NCI-H1694 treated with DMSO at 0.1 percent for 48 hours (cell line): ENCODE data around the gene F11R.
"Not testable (repeated sequence)": the region's sequence is repeated elsewhere in the genome, so short reads cannot be mapped to it uniquely, and the experiment has no call there.

ENCODE experiments used
- DNase-seq: peaks from one replicate; lab custom pipeline; 2025; lab: John Stamatoyannopoulos, UW

F11R gene

DNA sequence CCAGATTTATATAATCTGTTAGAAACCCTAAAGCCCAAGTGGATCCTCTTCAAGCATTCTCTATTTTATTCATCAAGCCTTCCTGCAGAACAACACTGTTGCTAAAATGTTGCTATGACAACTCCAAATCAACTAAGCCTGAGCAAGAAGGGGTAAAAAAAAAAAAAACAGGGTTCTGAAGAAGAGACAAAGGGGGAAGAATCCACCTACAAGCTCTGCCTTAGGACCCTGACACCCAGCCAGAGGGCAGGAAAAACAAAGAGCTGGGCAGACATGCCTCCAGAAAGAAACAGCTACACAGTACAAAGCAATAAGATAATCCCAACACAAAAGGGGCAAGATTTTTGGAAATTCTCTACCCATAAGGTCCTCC lies 23.6 kb upstream of the F11R start:
- DNase-seq, result no peak

DNA sequence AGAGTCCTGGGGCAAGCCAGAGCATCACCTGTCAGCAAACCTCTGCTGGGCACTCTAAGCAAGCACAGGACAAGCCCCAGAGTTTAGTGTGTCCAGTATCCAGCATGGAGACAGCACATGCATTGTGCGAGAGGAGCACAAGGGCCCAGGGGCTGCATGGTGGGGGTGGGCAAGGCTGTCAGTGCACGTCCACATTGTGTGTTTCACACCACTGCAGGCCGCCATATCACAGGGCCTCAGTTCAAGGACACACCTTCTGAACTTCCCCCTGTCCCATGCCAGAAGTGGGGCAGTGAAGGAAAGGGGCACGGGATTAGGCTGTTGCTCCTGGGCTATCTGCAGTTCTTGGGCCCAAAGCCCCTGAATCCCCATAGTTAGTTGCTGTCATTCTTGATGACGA lies 18.6 kb upstream of the F11R start:
- DNase-seq, result no peak

DNA sequence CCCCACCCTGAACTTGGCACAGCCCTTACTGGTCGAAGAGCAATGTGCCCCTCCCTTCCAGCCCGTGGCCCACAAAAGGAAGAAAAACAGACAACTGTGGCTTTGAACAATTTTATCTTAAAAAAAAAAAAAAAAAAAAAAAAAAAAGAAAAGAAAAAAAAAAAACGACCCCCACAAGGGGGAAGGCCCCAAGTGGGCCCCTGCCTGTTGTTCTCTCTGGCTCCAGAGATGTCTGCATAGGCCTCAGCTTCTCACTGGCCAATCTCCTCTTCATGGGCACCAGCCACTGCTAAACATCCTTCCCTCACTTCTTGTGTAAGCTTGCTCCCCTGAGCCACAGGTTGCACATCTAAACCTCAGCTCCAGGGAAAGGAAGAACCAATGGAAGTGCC lies 18.2 kb upstream of the F11R start:
- DNase-seq, result no peak

DNA sequence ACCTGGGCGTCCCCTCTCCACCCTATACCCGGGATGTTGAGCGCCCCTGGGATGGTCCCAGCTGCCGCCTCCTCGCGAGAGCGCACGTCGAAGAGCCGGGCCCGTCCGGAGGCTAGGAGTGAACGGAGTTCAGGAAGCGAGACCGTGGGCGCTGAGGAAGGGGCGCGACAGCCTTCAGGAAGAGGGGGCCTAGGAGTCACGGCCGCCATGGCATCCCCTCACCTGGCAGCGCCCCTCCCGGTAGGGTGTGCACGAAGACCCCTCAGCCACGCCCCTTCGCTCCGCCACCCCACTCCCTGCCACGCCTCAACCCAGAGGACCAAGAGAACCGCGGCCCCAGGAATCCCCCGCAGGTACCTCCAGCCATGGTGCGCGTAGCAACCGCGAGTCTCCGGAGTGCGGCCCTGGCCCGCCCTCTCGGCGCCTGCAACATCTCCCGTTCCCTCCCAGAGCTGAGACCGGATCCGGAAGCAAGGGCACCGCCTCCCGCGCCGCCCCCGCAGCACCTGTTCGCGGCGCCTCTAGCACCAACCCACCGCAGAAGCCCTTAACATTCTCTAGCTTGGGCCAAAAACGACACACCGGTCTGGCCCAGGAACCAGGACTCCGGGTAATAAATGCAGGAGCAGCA lies 17.7 kb upstream of the F11R start, which contains the start of gene TSTD1:
TSTD1 (minus strand) TSS at position 442 of the 631 bp plus-strand sequence; CDS start at position 367, 75 bp downstream.
- DNase-seq, result no peak

DNA sequence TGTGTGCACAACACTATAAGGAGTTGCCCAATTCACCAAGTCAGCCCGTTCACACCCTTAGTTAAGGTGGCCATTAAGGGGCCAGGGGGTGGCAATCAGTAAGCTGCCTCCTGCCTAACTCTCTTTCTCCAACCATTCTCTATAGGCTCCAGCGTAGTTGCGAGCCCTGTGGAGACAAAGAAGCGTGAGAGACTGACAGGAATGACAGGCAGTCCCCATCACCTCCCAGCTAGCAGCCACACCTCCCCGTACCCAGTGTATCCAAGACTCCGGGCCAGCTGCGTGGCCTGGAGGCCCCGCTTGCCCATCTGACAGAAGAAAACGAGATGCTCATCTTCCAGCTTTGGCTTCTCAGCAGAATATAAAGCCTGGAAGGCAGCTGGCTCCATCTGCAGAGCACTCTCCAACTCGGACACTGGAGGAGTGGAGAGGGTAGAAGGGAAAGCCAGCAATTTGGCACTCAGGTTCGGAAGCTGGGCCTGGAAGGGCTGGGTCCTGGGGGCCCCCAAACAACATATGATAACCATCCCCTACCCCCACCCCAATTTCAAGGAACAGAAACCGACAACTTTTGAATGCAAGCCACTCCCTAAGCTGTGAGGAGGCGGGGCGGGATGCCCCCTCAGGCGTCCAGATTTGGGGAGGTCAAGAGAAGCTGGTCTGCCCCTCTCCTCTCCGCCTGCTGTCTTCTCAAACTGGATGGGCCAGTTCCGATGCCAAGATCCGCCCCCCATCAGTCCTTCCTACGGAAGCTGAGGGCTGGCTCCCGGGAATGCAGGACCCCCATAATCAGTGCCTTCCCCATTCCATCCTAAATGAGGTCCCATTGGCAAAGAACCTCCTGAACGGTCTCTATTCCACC lies 16.9 kb upstream of the F11R start:
- DNase-seq, result no peak

DNA sequence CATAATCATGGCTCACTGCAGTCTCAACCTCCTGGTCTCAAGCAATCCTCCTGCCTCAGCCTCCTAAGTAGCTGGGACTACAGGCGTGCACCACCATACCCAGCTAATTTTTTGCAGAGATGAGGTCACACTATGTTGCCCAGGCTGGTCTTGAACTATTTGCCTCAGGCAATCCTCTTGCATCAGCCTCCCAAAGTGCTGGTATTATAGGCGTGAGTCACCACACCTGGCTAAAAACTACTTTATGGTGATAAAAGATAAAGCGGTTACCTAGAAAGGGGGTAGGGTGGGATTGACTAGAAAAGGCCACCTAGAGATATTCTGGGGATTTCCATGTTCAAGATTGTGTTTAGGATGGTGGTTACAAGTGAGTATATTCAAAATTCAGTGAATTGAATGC lies 12.8 kb upstream of the F11R start:
- DNase-seq, result no peak

DNA sequence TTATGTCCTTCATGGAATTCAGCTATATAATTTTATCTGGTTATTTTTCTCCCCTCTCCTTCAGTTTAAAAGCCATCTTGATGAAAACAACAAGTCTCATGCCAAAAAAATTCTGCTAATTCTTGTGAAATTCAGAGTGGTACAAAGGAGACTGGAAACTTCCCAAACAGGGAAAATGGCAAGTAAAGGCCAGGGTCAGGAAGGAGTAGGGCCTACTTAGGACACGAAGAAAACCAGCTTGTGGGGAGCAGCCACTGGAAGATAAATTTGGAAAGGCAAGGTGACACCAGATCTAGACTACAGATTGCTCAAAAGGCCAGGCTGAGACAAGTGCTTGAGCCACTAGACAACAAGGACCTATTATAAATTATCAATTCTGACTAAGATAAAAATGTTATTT lies 11.5 kb upstream of the F11R start:
- no peak for DNase-seq

DNA sequence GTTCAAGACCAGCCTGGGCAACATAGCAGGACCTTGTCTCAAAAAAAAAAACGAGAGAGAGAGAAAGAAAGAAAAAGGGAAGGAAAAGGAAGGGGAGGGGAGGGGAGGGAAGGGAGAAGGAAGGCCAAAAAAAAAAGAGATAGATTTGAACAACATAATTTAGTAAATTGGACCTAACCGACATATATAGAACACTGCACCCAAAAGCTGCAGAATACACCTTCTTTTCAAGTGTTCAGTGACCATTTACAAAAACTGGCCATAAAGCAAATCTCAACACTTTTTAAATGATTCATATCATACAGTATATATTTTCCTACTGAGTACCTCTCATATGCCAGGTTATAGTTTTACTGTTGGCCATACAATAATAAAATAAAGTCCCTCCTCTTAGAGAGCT lies 10.9 kb upstream of the F11R start:
- DNase-seq, result no peak

DNA sequence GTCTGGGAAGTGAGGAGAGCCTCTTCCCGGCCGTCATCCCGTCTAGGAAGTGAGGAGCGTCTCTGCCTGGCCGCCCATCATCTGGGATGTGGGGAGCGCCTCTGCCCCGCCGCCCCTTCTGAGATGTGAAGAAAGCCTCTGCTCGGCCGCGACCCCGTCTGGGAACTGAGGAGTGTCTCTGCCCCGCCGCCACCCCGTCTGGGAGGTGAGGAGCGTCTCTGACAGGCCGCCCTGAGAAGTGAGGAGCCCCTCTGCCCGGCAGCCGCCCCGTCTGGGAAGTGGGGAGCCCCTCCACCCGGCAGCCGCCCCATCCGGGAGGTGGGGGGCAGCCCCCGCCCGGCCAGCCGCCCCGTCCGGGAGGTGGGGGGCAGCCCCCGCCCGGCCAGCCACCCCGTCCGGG lies 8.5 kb upstream of the F11R start:
- DNase-seq, result not testable (repeated sequence)

DNA sequence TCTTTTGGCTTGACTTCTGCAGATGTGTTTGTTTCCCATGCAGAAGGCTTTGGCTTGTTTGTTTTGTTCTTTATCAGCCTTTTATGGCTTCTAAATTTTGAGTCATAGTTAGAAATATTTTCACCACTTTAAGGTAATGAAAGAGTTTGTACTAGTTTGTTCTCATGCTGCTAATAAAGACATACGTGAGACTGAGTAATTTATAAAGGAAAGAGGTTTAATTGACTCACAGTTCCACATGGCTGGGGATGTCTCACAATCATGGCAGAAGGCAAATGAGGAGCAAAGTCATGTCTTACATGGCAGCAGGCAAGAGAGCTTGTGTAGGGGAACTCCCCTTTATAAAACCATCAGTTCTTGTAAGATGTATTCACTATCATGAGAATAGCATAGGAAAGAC lies 6.0 kb upstream of the F11R start:
- not testable (repeated sequence) for DNase-seq

DNA sequence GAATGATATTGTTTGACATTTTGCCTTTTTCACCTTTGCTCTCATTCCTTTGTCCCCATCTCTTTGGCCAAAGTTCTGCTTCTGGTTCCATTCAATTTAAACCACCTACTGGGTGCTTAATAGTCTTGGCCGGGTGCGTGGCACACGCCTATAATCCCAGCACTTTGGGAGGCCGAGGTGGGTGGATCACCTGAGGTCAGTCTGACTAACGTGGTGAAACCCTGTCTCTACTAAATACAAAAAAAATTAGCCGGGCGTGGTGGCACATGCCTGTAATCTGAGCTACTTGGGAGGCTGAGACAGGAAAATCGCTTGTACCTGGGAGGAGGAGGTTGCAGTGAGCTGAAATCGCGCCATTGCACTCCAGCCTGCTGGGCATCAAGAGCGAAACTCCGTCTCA lies 1.5 kb upstream of the F11R start:
- not testable (repeated sequence) for DNase-seq

DNA sequence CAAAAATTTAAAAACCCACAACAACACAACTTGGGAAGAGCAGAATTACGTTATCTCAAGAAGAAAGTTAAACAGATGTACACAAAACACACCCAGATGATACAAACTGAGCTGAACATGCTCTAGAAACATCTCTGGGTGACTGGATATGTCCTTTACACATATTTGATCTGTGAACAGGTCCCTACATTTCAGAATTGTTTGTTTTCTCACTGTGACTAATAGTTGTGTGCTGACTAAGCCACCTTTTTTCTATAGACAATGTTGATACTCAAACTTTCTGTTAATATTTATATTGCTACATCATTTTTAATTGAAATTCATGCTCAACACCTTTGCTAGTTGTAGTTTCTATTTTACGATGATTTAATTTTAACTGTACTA lies 1.0 kb upstream of the F11R start:
- no peak for DNase-seq

DNA sequence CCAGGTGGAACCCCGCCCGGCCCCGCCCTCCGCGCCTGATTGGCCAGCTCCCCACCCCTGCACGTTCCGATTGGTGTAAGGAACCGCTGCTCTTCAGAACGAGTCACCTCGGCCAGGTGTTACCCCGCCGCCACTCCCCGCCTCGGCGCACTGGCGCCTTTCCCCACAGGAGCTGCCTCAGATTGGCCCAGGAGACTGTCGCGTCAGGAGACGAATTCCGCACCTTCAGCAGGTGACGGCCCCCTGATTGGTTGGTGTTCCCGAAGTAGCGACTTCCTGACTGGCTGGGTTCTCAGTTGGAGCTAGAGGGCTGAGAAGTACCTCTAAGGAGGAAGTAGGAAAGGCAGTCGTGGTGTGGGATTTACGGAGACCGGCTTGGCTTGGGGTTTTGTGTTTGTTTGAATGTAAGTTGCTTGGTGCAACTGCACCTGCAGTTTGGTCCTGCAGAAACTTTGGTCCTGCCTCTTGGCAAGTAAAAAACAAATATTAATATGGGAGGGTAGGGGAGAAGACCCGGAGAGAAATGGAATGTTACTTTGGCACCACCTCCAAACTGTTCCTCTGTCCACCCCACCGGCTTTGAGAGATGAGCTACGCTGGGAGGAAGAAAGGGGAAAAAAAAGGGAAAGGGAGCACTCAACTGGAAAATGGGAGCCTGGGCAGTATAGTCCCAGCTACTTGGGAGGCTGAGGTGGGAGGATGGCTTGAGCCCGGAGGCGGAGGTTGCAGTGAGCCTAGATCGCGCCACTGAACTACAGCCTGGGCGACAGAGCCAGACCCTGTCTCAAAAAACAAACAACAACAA lies 415 bp upstream of the F11R start:
- DNase-seq, result peak; percentile 70

DNA sequence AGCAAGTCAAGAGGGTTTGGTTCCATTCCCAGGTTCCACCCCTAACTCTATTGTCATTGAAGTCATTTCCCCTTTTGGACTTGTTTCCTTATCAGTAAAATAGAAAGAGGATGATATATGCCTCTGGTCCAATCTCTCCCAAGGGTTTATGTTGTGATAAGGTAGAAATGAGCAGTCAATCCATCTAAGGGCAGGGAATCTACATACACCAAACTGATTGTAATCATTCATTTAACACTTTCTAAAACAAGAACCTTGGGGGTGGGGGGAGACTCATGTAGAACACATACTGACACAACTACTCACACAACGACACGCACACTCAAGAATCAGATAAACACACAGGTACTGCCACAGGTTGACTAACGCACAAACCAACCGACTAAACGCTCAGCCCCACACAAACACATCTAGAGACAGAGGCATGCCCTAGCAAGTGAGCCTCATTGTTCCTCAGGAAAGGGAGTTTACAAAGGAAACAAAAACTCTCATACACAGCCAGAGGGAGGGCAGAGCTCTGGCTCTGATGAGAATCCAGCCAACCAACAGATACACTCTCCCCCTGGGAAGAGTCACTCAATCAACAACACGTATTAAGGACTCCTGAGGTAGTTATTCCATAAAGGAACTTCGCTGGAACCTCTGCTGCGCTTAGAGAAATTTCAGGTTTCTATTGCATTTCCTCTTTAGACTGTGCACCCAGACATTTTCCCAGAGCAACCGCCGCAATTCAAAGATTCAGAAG lies 1.0 kb downstream of the F11R start:
- peak; percentile 6 for DNase-seq

DNA sequence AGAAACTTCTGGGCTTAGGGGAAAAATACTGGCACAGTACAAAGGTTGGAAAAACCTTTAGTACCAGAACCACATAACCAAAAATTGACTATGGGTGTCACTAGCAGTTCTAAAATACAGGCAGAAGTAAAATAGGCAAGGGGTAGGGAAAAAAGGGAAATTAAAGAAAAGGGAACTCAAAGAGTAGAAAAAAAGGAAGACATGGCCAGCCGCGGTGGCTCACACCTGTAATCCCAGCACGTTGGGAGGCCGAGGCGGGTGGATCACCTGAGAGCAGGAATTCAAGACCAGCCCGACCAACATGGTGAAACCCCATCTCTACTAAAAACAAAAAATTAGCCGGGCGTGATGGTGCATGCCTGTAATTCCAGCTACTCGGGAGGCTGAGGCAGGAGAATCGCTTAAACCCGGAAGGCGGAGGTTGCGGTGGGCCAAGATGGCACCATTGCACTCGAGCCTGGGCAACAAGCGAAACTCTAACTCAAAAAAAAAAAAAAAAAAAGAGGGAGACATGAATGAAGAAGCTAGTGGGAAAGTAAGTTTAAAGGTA lies 1.8 kb downstream of the F11R start:
- DNase-seq, result not testable (repeated sequence)

DNA sequence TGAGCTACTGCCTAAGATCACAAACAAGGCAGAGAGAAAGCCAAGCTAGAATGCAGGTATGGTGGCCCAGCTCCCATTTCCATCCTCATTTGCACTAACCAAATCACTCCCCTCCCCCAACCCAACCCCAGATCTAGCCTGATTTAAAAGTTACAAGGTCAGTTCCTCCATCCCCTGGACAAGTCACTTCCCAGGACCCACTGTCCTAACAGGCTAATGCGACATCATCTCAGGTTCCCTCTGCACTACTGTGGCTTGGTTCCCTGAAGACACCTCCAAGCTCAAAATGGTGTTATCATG lies 2.4 kb downstream of the F11R start:
- DNase-seq, result no peak

DNA sequence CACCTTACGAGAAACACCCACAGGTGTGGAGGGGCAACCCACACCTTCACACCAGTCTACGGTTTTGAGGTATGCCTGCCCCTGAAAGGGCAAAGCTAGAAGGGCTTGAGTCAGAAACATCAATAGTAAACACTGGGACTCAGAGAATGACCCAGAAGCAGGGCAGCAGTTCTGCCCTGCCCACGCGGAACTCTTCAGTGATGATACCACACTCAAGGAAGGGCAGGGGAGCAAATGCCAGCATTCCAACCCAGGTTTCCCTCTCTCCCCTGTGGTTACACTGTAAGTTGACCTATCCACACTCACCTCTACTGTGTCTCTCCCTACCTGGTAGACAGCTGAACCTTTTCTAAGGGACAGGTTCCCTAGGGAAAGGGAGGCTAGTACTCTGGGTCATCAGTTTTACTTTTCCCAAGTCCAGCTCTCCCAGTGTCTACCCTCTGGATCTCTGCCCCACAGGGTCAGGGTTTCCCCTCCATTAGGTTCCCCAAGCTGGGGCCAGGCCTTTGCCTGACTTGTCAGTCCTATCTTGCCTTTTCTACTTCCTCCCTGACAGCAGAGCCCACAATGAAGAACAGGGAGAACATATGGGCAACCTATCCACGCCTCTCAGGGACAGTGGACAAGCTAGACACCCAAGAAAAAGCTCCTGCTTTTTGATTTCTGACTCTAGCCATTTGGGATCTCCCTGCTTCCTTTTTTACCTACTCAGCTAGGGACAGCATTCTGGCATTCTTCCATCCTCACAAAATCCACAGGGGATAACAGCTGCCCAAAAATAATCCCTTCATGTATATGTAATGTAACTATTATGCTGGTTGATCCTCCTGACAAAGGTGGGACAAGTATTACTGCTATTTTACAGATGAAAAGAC lies 3.0 kb downstream of the F11R start:
- DNase-seq, result no peak

DNA sequence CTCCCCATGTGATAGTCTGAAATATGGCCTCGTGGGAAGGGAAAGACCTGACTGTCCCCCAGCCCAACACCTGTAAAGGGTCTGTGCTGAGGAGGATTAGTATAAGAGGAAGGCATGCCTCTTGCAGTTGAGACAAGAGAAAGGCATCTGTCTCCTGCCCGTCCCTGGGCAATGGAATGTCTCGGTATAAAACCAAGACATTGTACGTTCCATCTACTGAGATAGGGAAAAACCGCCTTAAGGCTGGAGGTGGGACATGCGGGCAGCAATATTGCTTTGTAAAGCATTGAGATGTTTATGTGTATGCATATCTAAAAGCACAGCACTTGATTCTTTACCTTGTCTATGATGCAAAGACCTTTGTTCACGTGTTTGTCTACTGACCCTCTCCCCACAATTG lies 3.8 kb downstream of the F11R start:
- DNase-seq, result not testable (repeated sequence)

DNA sequence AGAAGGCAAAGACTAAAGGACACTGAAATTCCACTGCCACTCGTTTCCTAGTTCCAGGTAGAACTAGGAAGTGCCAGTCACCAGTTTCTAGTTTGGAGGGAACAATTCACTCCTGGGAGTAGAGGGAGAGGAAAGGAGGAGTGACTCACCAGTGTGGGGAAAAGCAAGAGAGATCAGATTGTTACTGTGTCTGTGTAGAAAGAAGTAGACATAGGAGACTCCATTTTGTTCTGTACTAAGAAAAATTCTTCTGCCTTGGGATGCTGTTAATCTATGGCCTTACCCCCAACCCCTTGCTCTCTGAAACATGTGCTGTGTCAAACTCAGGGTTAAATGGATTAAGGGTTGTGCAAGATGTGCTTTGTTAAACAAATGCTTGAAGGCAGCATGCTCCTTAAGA lies 4.3 kb downstream of the F11R start:
- DNase-seq, result not testable (repeated sequence)

DNA sequence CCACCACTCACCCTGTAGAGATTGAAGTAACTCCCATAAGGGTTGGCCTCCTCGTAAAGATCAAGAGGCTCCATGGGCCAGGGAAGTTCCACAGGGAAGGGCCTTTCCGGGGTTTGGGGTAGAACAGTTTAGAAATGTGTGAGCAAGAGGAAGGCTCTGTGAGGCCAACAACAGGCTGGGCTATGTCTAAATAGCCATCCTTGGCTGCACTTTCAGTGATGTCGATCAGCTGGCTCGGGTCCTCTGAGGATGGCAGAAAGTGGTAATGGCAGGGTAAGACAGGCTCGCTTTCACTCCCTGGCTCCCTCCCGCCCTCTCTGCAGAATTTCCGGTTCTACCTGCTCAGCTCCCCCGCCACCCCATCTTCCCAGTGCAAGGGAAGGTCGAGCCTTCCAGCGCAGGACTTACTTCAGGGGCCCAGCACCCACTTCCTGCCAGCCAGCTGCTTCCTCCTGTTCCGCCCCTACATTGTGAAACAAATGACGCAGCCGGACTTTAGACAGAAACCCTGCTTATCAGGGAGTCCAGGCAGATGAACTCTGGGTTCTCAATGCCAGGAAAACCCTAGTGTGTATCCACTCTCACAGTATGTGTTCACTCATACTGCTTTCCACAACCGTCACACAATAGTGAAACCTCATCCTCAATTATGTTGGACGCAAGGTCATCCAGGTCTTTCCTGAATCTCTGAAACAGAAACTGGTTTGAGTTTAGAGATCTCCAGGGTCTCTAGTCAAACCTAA lies 7.3 kb downstream of the F11R start:
- DNase-seq, result no peak
